Vagina (tissue), 2 donors: ENCODE measurements around the gene RFLNA.

Experiments
- POLR2A ChIP-seq, 2 donors: fragments of 450-650 bp; IDR thresholded peaks; one replicate each; pipeline ENCODE4 v1.6.1; 2017; ENCODE audit warnings: antibody characterized with exemption in 2 of 2, mild to moderate bottlenecking in 2 of 2, moderate library complexity in 2 of 2
- POLR2AphosphoS5 ChIP-seq, 2 donors: sonication (generic); formaldehyde crosslinking; IDR thresholded peaks; one replicate each; pipeline ENCODE4 v1.9.0; 2017; ENCODE audit warnings: antibody characterized with exemption in 2 of 2, mild to moderate bottlenecking in 2 of 2, low read depth in 1 of 2; ENCODE audit not compliant: insufficient read depth in 1 of 2
- TF ChIP-seq, protein P1 (sequence below), 3 experiments: fragments of 450-650 bp in 2 of 3; fragments of 200-600 bp in 1 of 3; sonication (generic) in 1 of 3; IDR thresholded peaks; one replicate each; pipeline ENCODE4 v1.5.1; 2017 to 2019; ENCODE audit warnings: antibody characterized with exemption in 3 of 3, mild to moderate bottlenecking in 2 of 3, moderate library complexity in 2 of 3

DNA sequence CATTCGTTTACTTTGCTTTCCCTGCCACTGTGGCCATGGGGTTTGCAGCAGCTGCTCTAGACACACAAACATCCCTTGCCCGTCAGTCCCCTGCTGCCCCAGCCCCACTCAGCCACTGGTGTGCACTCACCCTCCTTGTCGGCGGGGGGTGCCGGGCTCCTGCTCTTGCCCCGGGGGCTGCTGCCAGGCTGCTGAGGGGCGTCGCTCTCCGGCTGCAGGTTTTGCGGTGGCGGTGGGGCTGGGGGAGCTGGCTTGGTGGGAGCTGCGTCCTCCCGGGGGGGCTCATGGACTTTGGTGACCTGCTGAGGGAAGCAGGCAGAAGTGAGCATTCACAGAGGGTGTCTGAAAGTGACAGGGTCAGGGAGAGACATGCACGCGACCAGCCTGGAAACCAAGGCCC is 67.1 kb downstream of the RFLNA start:
- TF ChIP-seq POLR2AphosphoS5 (IDR thresholded peaks at IDR 0.05; ENCODE audit: insufficient read depth in 1 of 2, low read depth in 1 of 2) (no peak), POLR2A (IDR thresholded peaks at IDR 0.05) (no peak)
- TF ChIP-seq, protein P1, sequence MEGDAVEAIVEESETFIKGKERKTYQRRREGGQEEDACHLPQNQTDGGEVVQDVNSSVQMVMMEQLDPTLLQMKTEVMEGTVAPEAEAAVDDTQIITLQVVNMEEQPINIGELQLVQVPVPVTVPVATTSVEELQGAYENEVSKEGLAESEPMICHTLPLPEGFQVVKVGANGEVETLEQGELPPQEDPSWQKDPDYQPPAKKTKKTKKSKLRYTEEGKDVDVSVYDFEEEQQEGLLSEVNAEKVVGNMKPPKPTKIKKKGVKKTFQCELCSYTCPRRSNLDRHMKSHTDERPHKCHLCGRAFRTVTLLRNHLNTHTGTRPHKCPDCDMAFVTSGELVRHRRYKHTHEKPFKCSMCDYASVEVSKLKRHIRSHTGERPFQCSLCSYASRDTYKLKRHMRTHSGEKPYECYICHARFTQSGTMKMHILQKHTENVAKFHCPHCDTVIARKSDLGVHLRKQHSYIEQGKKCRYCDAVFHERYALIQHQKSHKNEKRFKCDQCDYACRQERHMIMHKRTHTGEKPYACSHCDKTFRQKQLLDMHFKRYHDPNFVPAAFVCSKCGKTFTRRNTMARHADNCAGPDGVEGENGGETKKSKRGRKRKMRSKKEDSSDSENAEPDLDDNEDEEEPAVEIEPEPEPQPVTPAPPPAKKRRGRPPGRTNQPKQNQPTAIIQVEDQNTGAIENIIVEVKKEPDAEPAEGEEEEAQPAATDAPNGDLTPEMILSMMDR (IDR thresholded peaks at IDR 0.05): no peak
